HepG2 (cell line): ENCODE data around the gene ZNF618. TPM values are rescaled to one million over a fixed set of nuclear protein-coding genes. Genes with fewer than 3 reads are reported as not detected.

Experiments used
- HDAC2 ChIP-seq: sonication (generic); formaldehyde crosslinking; IDR thresholded peaks from 2 replicates; pipeline ENCODE4 v1.4.0; 2020; ENCODE audit warnings: missing genetic modification reagents
- NAIF1 ChIP-seq: sonication (generic); formaldehyde crosslinking; IDR thresholded peaks from 2 replicates; pipeline ENCODE4 v1.5.0; 2020; ENCODE audit warnings: mild to moderate bottlenecking, missing genetic modification reagents, borderline replicate concordance
- PCBP1 ChIP-seq: fragments of 200-400 bp; formaldehyde crosslinking; IDR thresholded peaks from 2 replicates; pipeline ENCODE4 v1.6.1; 2017; ENCODE audit warnings: mild to moderate bottlenecking, low read depth, low read length, borderline replicate concordance
- RCOR2 ChIP-seq: IDR thresholded peaks from 2 replicates; pipeline ENCODE4 v1.6.1; 2016; ENCODE audit warnings: missing biosample characterization, missing genetic modification reagents
- RXRA ChIP-seq: sonication (generic); formaldehyde crosslinking; IDR thresholded peaks from 2 replicates; pipeline ENCODE4 v1.5.1; 2020; ENCODE audit warnings: missing genetic modification reagents
- SUZ12 ChIP-seq: fragments of 150-350 bp; IDR thresholded peaks from 2 replicates; pipeline ENCODE4 v1.6.1; 2014; ENCODE audit warnings: low read depth, low read length
- TAF15 ChIP-seq: fragments of 200-400 bp; formaldehyde crosslinking; IDR thresholded peaks from one replicate; pipeline ENCODE4 v1.6.1; 2018; ENCODE audit warnings: mild to moderate bottlenecking, low read depth, low read length; ENCODE audit not compliant: poor library complexity, severe bottlenecking
- ZNF569 ChIP-seq: sonication (generic); formaldehyde crosslinking; IDR thresholded peaks from 2 replicates; pipeline ENCODE4 v1.5.0; 2020; ENCODE audit warnings: mild to moderate bottlenecking, missing genetic modification reagents, moderate library complexity, borderline replicate concordance
- ZNF768 ChIP-seq: sonication (generic); formaldehyde crosslinking; IDR thresholded peaks from 2 replicates; pipeline ENCODE4 v1.4.0; 2020; ENCODE audit warnings: missing genetic modification reagents
- ZNF878 ChIP-seq: sonication (generic); formaldehyde crosslinking; IDR thresholded peaks from 2 replicates; pipeline ENCODE4 v1.8.1; 2023; ENCODE audit warnings: mild to moderate bottlenecking, missing genetic modification reagents, moderate library complexity
- ZSCAN9 ChIP-seq: IDR thresholded peaks from 2 replicates; pipeline ENCODE4 v1.6.1; 2016; ENCODE audit warnings: borderline replicate concordance
- polyA plus RNA-seq, 8 experiments: library from polyadenylated mRNA; depleted of rRNA in 3 of 8; stranded (reverse) in 7 of 8; unstranded in 1 of 8; fragments of >200 nt; fragmentation: Illumina TruSeq in 4 of 8; extraction: Trizol in 4 of 8; gene quantifications; 2 replicates each; pipeline versions ENCODE4 v1.2.1 to v1.2.3, GENCODE V29; 2011 to 2016; ENCODE audit warnings: low read depth in 4 of 8, missing spikeins in 1 of 8, mixed read lengths in 1 of 8; ENCODE audit not compliant: insufficient read depth in 1 of 8
- total RNA-seq, 5 experiments: library from RNA; depleted of rRNA; stranded (reverse); fragments of >200 nt; fragmentation: Illumina TruSeq; extraction: Trizol; gene quantifications; 2 replicates each; pipeline ENCODE4 v1.2.3, GENCODE V29; 2016; ENCODE audit warnings: low read depth in 1 of 5
- TF ChIP-seq, protein P1 (sequence below): sonication (generic); formaldehyde crosslinking; IDR thresholded peaks from 2 replicates; pipeline ENCODE4 v1.5.0; 2020; ENCODE audit warnings: missing genetic modification reagents
- TF ChIP-seq, protein P2 (sequence below): sonication (generic); formaldehyde crosslinking; IDR thresholded peaks from 2 replicates; pipeline ENCODE4 v1.9.0; 2021; ENCODE audit warnings: missing genetic modification reagents, borderline replicate concordance
- TF ChIP-seq, protein P3 (sequence below): sonication (generic); formaldehyde crosslinking; IDR thresholded peaks from 2 replicates; pipeline ENCODE4 v1.9.0; 2021; ENCODE audit warnings: mild to moderate bottlenecking, missing genetic modification reagents
- TF ChIP-seq, protein P4 (sequence below): sonication (generic); formaldehyde crosslinking; IDR thresholded peaks from 2 replicates; pipeline ENCODE4 v1.8.1; 2022; ENCODE audit warnings: low read depth, mild to moderate bottlenecking, missing genetic modification reagents

The ZNF618 gene
- total and polyA plus RNA-seq, 2 of the 13 experiments (the other 11 are each of a cell fraction or from before 2014, with no cell fraction given), result 0.07 TPM

DNA sequence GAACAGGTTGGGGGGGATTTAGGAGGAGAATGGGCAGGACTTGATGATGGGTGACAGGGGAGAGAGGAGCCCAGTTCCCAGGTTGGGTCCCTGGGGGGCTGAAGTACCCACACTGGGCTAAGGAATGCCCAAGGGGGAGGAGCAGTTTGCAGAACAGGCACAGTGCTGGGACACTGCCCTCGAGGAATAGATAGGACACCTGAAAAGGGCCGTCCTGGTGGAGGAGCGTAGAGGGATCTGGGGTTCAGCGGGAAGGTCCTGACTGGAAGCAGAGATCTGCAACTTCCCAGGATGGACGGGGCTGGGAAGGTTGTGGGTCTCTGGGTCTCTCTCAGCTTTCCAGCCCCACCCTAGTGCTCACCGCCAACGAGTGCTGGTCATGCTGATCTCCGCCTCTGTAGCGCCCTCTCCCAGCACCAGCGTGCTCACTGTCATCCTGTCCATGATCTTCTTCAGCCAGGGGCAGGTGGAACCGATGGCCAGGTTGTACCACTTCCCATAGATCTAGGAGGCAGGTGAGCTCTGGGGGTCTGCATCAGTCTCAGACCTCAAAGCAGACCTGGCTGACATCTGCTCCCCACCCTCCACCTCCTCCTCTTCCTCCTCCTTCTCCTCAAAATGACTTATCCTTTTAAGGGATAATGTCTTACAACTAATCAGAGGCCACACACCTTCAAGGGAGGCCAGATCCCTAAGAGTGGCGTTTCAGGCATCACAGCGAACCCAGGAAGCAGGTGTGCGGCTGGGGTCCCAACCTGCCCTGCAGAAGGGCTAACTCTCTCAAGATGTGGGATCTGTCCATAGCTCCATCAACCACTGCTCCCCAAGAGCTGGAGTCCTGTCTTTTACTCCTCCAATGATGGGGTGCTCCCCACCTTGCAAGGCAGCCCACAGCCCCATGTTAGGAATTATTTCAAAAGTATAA lies 200.4 kb downstream of the ZNF618 start (continued):
- TF ChIP-seq, protein P1, sequence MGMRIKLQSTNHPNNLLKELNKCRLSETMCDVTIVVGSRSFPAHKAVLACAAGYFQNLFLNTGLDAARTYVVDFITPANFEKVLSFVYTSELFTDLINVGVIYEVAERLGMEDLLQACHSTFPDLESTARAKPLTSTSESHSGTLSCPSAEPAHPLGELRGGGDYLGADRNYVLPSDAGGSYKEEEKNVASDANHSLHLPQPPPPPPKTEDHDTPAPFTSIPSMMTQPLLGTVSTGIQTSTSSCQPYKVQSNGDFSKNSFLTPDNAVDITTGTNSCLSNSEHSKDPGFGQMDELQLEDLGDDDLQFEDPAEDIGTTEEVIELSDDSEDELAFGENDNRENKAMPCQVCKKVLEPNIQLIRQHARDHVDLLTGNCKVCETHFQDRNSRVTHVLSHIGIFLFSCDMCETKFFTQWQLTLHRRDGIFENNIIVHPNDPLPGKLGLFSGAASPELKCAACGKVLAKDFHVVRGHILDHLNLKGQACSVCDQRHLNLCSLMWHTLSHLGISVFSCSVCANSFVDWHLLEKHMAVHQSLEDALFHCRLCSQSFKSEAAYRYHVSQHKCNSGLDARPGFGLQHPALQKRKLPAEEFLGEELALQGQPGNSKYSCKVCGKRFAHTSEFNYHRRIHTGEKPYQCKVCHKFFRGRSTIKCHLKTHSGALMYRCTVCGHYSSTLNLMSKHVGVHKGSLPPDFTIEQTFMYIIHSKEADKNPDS (CRISPR knock-in tag), result no peak
- TF ChIP-seq PCBP1, result no peak
- TF ChIP-seq, protein P2, sequence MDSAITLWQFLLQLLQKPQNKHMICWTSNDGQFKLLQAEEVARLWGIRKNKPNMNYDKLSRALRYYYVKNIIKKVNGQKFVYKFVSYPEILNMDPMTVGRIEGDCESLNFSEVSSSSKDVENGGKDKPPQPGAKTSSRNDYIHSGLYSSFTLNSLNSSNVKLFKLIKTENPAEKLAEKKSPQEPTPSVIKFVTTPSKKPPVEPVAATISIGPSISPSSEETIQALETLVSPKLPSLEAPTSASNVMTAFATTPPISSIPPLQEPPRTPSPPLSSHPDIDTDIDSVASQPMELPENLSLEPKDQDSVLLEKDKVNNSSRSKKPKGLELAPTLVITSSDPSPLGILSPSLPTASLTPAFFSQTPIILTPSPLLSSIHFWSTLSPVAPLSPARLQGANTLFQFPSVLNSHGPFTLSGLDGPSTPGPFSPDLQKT (CRISPR knock-in tag), result no peak
- 0 out of 2 replicates have a peak, but pooled peaks have one; percentile 53 for TF ChIP-seq ZSCAN9 (CRISPR knock-in tag)
- TF ChIP-seq ZNF768 (CRISPR knock-in tag), result peak; percentile 53; the same call in 1 of the 2 replicates
- TF ChIP-seq, protein P3, sequence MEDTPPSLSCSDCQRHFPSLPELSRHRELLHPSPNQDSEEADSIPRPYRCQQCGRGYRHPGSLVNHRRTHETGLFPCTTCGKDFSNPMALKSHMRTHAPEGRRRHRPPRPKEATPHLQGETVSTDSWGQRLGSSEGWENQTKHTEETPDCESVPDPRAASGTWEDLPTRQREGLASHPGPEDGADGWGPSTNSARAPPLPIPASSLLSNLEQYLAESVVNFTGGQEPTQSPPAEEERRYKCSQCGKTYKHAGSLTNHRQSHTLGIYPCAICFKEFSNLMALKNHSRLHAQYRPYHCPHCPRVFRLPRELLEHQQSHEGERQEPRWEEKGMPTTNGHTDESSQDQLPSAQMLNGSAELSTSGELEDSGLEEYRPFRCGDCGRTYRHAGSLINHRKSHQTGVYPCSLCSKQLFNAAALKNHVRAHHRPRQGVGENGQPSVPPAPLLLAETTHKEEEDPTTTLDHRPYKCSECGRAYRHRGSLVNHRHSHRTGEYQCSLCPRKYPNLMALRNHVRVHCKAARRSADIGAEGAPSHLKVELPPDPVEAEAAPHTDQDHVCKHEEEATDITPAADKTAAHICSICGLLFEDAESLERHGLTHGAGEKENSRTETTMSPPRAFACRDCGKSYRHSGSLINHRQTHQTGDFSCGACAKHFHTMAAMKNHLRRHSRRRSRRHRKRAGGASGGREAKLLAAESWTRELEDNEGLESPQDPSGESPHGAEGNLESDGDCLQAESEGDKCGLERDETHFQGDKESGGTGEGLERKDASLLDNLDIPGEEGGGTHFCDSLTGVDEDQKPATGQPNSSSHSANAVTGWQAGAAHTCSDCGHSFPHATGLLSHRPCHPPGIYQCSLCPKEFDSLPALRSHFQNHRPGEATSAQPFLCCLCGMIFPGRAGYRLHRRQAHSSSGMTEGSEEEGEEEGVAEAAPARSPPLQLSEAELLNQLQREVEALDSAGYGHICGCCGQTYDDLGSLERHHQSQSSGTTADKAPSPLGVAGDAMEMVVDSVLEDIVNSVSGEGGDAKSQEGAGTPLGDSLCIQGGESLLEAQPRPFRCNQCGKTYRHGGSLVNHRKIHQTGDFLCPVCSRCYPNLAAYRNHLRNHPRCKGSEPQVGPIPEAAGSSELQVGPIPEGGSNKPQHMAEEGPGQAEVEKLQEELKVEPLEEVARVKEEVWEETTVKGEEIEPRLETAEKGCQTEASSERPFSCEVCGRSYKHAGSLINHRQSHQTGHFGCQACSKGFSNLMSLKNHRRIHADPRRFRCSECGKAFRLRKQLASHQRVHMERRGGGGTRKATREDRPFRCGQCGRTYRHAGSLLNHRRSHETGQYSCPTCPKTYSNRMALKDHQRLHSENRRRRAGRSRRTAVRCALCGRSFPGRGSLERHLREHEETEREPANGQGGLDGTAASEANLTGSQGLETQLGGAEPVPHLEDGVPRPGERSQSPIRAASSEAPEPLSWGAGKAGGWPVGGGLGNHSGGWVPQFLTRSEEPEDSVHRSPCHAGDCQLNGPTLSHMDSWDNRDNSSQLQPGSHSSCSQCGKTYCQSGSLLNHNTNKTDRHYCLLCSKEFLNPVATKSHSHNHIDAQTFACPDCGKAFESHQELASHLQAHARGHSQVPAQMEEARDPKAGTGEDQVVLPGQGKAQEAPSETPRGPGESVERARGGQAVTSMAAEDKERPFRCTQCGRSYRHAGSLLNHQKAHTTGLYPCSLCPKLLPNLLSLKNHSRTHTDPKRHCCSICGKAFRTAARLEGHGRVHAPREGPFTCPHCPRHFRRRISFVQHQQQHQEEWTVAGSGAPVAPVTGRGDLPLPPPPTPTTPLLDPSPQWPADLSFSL (CRISPR knock-in tag), result no peak
- TF ChIP-seq HDAC2 (CRISPR knock-in tag), result peak; percentile 80; the same call in 1 of the 2 replicates
- TF ChIP-seq RCOR2 (CRISPR knock-in tag), result no peak
- no peak for TF ChIP-seq SUZ12
- no peak for TF ChIP-seq ZNF878
- peak; percentile 56; the same call in 1 of the 2 replicates for TF ChIP-seq RXRA (CRISPR knock-in tag)
- TF ChIP-seq, protein P4, sequence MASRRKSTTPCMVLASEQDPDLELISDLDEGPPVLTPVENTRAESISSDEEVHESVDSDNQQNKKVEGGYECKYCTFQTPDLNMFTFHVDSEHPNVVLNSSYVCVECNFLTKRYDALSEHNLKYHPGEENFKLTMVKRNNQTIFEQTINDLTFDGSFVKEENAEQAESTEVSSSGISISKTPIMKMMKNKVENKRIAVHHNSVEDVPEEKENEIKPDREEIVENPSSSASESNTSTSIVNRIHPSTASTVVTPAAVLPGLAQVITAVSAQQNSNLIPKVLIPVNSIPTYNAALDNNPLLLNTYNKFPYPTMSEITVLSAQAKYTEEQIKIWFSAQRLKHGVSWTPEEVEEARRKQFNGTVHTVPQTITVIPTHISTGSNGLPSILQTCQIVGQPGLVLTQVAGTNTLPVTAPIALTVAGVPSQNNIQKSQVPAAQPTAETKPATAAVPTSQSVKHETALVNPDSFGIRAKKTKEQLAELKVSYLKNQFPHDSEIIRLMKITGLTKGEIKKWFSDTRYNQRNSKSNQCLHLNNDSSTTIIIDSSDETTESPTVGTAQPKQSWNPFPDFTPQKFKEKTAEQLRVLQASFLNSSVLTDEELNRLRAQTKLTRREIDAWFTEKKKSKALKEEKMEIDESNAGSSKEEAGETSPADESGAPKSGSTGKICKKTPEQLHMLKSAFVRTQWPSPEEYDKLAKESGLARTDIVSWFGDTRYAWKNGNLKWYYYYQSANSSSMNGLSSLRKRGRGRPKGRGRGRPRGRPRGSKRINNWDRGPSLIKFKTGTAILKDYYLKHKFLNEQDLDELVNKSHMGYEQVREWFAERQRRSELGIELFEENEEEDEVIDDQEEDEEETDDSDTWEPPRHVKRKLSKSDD, result no peak
- no peak for TF ChIP-seq TAF15
- TF ChIP-seq ZNF569, result no peak
- TF ChIP-seq NAIF1, result no peak
